Astrocyte (in vitro differentiated cells and primary cell): ENCODE data around the gene MOBP.

Experiments used
- EZH2 ChIP-seq: IDR thresholded peaks from 2 replicates; pipeline ENCODE4 v1.6.1; 2012; ENCODE audit warnings: mild to moderate bottlenecking, low read length, inconsistent platforms; ENCODE audit not compliant: insufficient read depth
- TF ChIP-seq, protein P1 (sequence below): IDR thresholded peaks from 2 replicates; pipeline ENCODE4 v1.5.1; 2011; ENCODE audit warnings: low read depth, mild to moderate bottlenecking, inconsistent platforms, low read length, moderate library complexity; ENCODE audit not compliant: insufficient read depth

DNA sequence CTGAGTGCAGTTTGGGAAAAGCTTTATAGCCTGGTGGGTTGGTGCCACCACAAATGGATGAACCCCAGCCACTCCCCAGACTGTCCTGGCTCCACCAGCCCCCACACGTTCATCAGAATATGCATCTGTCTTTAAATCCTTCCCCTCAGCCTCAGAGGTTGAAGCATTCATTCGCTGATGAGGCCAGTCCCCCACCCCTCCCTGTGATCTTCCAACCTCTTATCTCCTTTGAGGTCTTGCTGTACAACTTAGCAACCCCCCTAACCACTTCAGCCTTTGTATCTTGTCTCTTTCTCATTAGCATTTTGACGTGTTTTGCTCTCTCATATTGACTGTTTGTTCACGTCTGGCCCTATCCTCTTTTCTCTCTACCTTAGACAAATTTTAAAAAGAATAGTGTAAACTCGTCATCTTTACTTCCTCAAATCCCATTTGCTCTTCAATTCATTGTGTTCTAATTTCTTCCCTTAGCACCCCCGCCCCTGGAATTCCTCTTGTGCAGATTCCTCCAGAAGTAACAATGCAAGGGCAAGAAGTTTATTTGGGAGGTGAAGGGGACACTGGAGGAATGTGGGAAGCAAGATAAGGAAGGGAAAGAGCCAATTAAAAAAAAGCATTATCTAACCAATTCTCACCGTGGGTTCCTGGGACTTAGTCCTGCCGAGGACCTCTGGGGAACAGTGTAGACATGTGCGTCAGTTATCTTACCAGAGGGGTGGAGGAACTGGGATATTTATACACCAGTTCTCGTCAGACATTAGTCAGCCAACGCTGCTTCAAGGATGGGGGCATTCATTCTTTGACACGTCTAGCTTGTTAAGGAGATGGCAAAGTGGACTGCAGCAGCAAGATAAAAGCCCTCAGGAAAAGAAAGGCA lies 38.6 kb downstream of the MOBP start:
- TF ChIP-seq, protein P1, sequence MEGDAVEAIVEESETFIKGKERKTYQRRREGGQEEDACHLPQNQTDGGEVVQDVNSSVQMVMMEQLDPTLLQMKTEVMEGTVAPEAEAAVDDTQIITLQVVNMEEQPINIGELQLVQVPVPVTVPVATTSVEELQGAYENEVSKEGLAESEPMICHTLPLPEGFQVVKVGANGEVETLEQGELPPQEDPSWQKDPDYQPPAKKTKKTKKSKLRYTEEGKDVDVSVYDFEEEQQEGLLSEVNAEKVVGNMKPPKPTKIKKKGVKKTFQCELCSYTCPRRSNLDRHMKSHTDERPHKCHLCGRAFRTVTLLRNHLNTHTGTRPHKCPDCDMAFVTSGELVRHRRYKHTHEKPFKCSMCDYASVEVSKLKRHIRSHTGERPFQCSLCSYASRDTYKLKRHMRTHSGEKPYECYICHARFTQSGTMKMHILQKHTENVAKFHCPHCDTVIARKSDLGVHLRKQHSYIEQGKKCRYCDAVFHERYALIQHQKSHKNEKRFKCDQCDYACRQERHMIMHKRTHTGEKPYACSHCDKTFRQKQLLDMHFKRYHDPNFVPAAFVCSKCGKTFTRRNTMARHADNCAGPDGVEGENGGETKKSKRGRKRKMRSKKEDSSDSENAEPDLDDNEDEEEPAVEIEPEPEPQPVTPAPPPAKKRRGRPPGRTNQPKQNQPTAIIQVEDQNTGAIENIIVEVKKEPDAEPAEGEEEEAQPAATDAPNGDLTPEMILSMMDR, result no peak
- TF ChIP-seq EZH2, result no peak
